ENCODE measurements around the gene IRAK3.

DNA sequence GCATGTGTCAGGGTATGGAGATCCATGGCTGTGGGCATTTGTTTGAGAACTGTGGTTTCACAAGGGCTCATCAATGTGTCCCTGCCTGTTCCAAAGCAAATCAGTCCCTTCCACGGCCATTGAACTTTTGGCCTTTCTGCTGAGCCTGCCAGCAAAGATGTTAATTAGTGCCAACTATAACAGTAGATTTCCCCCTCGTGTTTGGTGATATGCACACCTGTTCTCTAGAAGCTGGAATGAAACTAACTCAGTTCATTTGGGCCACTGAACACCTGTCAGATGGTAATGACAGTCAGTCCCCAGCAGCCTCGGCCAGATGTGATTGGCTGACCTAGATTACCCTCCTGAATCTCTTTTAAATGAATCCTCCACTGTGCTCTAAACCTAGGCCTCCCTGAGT lies 43.2 kb downstream of the IRAK3 start:
- no peak for TF ChIP-seq POLR2AphosphoS5 (IDR thresholded peaks at IDR 0.05)
- TF ChIP-seq, protein P1, sequence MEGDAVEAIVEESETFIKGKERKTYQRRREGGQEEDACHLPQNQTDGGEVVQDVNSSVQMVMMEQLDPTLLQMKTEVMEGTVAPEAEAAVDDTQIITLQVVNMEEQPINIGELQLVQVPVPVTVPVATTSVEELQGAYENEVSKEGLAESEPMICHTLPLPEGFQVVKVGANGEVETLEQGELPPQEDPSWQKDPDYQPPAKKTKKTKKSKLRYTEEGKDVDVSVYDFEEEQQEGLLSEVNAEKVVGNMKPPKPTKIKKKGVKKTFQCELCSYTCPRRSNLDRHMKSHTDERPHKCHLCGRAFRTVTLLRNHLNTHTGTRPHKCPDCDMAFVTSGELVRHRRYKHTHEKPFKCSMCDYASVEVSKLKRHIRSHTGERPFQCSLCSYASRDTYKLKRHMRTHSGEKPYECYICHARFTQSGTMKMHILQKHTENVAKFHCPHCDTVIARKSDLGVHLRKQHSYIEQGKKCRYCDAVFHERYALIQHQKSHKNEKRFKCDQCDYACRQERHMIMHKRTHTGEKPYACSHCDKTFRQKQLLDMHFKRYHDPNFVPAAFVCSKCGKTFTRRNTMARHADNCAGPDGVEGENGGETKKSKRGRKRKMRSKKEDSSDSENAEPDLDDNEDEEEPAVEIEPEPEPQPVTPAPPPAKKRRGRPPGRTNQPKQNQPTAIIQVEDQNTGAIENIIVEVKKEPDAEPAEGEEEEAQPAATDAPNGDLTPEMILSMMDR (IDR thresholded peaks at IDR 0.05), result no peak

All from gastroesophageal sphincter (tissue), 3 donors.